ENCODE data around the gene GAS7. TPM values are rescaled to one million over a fixed set of nuclear protein-coding genes. Genes with fewer than 3 reads are reported as not detected.

The GAS7 gene
- total and polyA plus RNA-seq, 4 donors, result 9.0 to 112 (median 46.1) TPM

- no peak overlapping the region for H3K4me3 ChIP-seq
- no peak for ATAC-seq (ENCODE audit: insufficient read depth, low FRiP score)
- H3K27ac ChIP-seq (ENCODE audit: low read depth in 1 of 2, low read length in 1 of 2), result peak overlapping the region in 1 of 2 donors; percentile 28
- H3K27me3 ChIP-seq (ENCODE audit: control insufficient read depth in 3 of 3, insufficient read depth in 3 of 3, low read length in 2 of 3), result no peaks in the 10 kb centered on the region
- peaks cover 0 to 4% (median 0%) of the 10 kb centered on the region in 4 donors for H3K9me3 ChIP-seq (ENCODE audit: control insufficient read depth in 4 of 4, insufficient read depth in 3 of 4, low read length in 3 of 4)
- H3K4me1 ChIP-seq (ENCODE audit: control insufficient read depth in 5 of 5, insufficient read depth in 5 of 5, low read length in 5 of 5), result peaks cover 0 to 28% (median 5%) of the 10 kb centered on the region in 5 donors
- H3K9ac ChIP-seq (ENCODE audit: insufficient read depth in 1 of 2, low read length in 2 of 2), result peak overlapping the region in 1 of 2 donors; percentile 49
- H3K36me3 ChIP-seq (ENCODE audit: control insufficient read depth in 4 of 4, insufficient read depth in 4 of 4, low read length in 4 of 4), result peaks cover 0 to 2% (median 0%) of the 10 kb centered on the region in 4 donors
- DNase-seq, result peak in 2 of 3 donors; percentile 60 to 64
- TF ChIP-seq CTCF (IDR thresholded peaks at IDR 0.05; ENCODE audit: control extremely low read depth, extremely low read depth), result no peak
- WGBS, 2 donors, result 76 to 92% methylated on average over 12 of the region's 12 CpGs
Observed at GRCh38 chr17:10053782-10054540, 144.4 kb downstream of the GAS7 start.

DNA sequence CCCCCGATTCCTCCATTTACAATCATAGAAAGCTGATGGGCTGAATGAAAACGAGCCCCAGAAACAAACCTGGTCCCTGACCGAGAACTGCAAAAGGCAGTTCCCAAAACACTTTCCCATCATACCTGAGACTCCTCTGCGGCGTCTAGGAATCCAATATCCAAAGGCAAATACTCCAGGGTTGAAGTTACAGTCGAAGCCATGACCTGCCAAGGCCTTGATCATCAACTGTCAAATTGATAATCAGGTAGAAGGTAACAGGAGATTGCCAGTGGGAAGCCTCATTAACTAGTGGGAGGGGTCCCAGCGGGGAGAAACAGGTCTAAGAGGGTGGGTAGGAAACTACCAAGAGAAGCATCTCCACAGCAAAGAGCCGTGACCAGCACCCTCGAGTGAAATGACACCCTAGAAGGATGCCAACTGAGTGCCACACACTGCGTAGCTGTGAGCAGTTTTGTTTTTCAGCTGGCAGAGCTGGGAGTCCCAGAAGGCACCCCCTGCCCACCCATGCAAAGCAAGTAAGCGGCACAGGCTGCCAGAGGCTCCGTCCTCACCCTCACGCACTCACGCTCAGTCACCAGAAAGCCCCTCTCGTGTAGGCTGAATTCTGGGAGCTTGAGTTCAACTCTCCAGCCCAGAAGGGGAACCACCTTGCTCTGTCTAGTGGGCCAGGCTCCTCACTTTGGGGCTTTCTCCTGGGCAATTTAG lies 146.1 kb downstream of the GAS7 start:
- no peak for TF ChIP-seq CTCF (IDR thresholded peaks at IDR 0.05; ENCODE audit: control extremely low read depth, extremely low read depth)
- H3K27me3 ChIP-seq (ENCODE audit: control insufficient read depth in 3 of 3, insufficient read depth in 3 of 3, low read length in 2 of 3), result no peaks in the 10 kb centered on the region
- H3K9me3 ChIP-seq (ENCODE audit: control insufficient read depth in 4 of 4, insufficient read depth in 3 of 4, low read length in 3 of 4), result peaks cover 0 to 3% (median 0%) of the 10 kb centered on the region in 4 donors
- DNase-seq, result no peak
- no peak overlapping the region for H3K9ac ChIP-seq (ENCODE audit: insufficient read depth in 1 of 2, low read length in 2 of 2)
- H3K36me3 ChIP-seq (ENCODE audit: control insufficient read depth in 4 of 4, insufficient read depth in 4 of 4, low read length in 4 of 4), result peaks cover 0 to 2% (median 0%) of the 10 kb centered on the region in 4 donors
- H3K4me1 ChIP-seq (ENCODE audit: control insufficient read depth in 5 of 5, insufficient read depth in 5 of 5, low read length in 5 of 5), result peaks cover 0 to 26% (median 4%) of the 10 kb centered on the region in 5 donors
- no peak overlapping the region for H3K4me3 ChIP-seq
- H3K27ac ChIP-seq (ENCODE audit: low read depth in 1 of 2, low read length in 1 of 2), result no peak overlapping the region
- no peak for ATAC-seq (ENCODE audit: insufficient read depth, low FRiP score)
- 90% methylated on average over 15 of the region's 15 CpGs for WGBS, 2 donors

DNA sequence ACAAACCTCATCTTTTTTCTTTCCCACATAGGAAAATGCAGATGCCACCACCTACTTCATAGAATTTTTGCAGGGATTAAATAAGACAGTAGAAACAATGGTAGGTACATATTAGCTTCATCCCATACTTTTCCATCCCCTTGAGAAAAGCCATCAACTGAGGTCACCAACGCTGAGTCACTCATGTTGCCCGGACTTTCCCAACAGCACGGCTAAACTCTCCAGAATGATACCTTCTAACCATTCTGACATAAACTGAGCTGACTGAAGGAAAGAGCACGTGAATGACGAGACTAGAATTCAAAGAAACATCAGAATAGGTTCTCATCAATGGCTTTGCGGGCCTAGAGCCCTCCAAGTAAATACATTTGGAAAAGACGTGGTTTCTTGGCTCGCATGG lies 147.3 kb downstream of the GAS7 start:
- ATAC-seq (ENCODE audit: insufficient read depth, low FRiP score), result no peak

More for the DNA sequence above, 147.3 kb downstream of the GAS7 start:
- H3K4me3 ChIP-seq, result no peak overlapping the region
- peaks cover 0 to 3% (median 0%) of the 10 kb centered on the region in 4 donors for H3K9me3 ChIP-seq (ENCODE audit: control insufficient read depth in 4 of 4, insufficient read depth in 3 of 4, low read length in 3 of 4)
- H3K36me3 ChIP-seq (ENCODE audit: control insufficient read depth in 4 of 4, insufficient read depth in 4 of 4, low read length in 4 of 4), result peaks cover 0 to 2% (median 0%) of the 10 kb centered on the region in 4 donors
- peaks cover 0 to 26% (median 6%) of the 10 kb centered on the region in 5 donors for H3K4me1 ChIP-seq (ENCODE audit: control insufficient read depth in 5 of 5, insufficient read depth in 5 of 5, low read length in 5 of 5)
- WGBS, 2 donors, result 78 to 83% methylated on average over 8 of the region's 8 CpGs
- no peak for TF ChIP-seq CTCF (IDR thresholded peaks at IDR 0.05; ENCODE audit: control extremely low read depth, extremely low read depth)
- H3K27me3 ChIP-seq (ENCODE audit: control insufficient read depth in 3 of 3, insufficient read depth in 3 of 3, low read length in 2 of 3), result no peaks in the 10 kb centered on the region
- no peak for DNase-seq
- H3K9ac ChIP-seq (ENCODE audit: insufficient read depth in 1 of 2, low read length in 2 of 2), result no peak overlapping the region
- H3K27ac ChIP-seq (ENCODE audit: low read depth in 1 of 2, low read length in 1 of 2), result peak overlapping the region in 1 of 2 donors; percentile 22
